IPS-20b (cell line): Measurements from ENCODE around the gene MPPE1.
"Not testable (repeated sequence)": the region's sequence is repeated elsewhere in the genome, so short reads cannot be mapped to it uniquely, and the experiment has no call there.

Experiments used
- H3K27ac ChIP-seq: one replicate; pipeline ENCODE4 v1.5.1; 2013; ENCODE audit warnings: low read length
- H3K27me3 ChIP-seq: 2 replicates; pipeline ENCODE4 v1.6.1; 2013; ENCODE audit warnings: mild to moderate bottlenecking, low read length, inconsistent platforms; ENCODE audit not compliant: insufficient read depth
- H3K36me3 ChIP-seq: 2 replicates; pipeline ENCODE4 v1.6.1; 2013; ENCODE audit warnings: low read depth, mild to moderate bottlenecking, inconsistent platforms, low read length, moderate library complexity; ENCODE audit not compliant: insufficient read depth
- H3K4me1 ChIP-seq: 2 replicates; pipeline ENCODE4 v1.6.1; 2013; ENCODE audit warnings: mild to moderate bottlenecking, control low read depth, inconsistent platforms, low read length, moderate library complexity; ENCODE audit not compliant: insufficient read depth
- H3K4me3 ChIP-seq: 2 replicates; pipeline ENCODE4 v1.5.1; 2013; ENCODE audit warnings: mild to moderate bottlenecking, low read length, inconsistent platforms
- H3K9ac ChIP-seq: 2 replicates; pipeline ENCODE4 v1.6.1; 2013; ENCODE audit warnings: low read depth, mild to moderate bottlenecking, inconsistent platforms, low read length, moderate library complexity
- H3K9me3 ChIP-seq: 2 replicates; pipeline ENCODE4 v1.6.1; 2013; ENCODE audit warnings: mild to moderate bottlenecking, low read depth, low read length, inconsistent platforms; ENCODE audit not compliant: insufficient read depth

MPPE1 gene

GRCh38 chr18:11909591-11910026 lies 1.5 kb upstream of the MPPE1 start:
- Histone ChIP-seq H3K27me3 (peaks cover 10% of the 10 kb centered on the region), H3K36me3 (no peaks in the 10 kb centered on the region), H3K27ac (no peak overlapping the region), H3K4me3 (no peak overlapping the region), H3K9ac (no peak overlapping the region), H3K4me1 (peaks cover 9% of the 10 kb centered on the region; the same call in 1 of the 2 replicates), H3K9me3 (no peaks in the 10 kb centered on the region)

GRCh38 chr18:11909061-11909455 lies 941 bp upstream of the MPPE1 start:
- H3K4me1 ChIP-seq: peaks cover 9% of the 10 kb centered on the region; the same call in 1 of the 2 replicates

GRCh38 chr18:11906926-11907874 lies 917 bp downstream of the MPPE1 start:
- Histone ChIP-seq H3K27me3 (peaks cover 10% of the 10 kb centered on the region), H3K4me3 (peak overlapping the region; percentile 83), H3K9me3 (no peaks in the 10 kb centered on the region), H3K27ac (no peak overlapping the region), H3K4me1 (peaks cover 19% of the 10 kb centered on the region; the same call in 1 of the 2 replicates), H3K36me3 (no peaks in the 10 kb centered on the region), H3K9ac (peak overlapping the region; percentile 76; the same call in 1 of the 2 replicates)

More at GRCh38 chr18:11909061-11909455, 941 bp upstream of the MPPE1 start:
- peak overlapping the region; percentile 66; the same call in 1 of the 2 replicates for H3K9ac ChIP-seq
- H3K36me3 ChIP-seq: no peaks in the 10 kb centered on the region
- no peak overlapping the region for H3K27ac ChIP-seq
- peak overlapping the region; percentile 83 for H3K4me3 ChIP-seq
- no peaks in the 10 kb centered on the region for H3K9me3 ChIP-seq
- peaks cover 10% of the 10 kb centered on the region for H3K27me3 ChIP-seq

GRCh38 chr18:11906176-11906575 lies 1.9 kb downstream of the MPPE1 start:
- H3K9ac ChIP-seq: no peak overlapping the region
- H3K4me1 ChIP-seq: peaks cover 19% of the 10 kb centered on the region; the same call in 1 of the 2 replicates
- no peaks in the 10 kb centered on the region for H3K9me3 ChIP-seq
- H3K27me3 ChIP-seq: peaks cover 10% of the 10 kb centered on the region
- no peaks in the 10 kb centered on the region for H3K36me3 ChIP-seq
- no peak overlapping the region for H3K4me3 ChIP-seq
- H3K27ac ChIP-seq: no peak overlapping the region

- H3K4me3 ChIP-seq: no peak overlapping the region
- peaks cover 10% of the 10 kb centered on the region for H3K27me3 ChIP-seq
- no peaks in the 10 kb centered on the region for H3K9me3 ChIP-seq
- H3K9ac ChIP-seq: no peak overlapping the region
- no peak overlapping the region for H3K27ac ChIP-seq
- no peaks in the 10 kb centered on the region for H3K36me3 ChIP-seq
- peaks cover 19% of the 10 kb centered on the region; the same call in 1 of the 2 replicates for H3K4me1 ChIP-seq
These were observed 2.5 kb downstream of the MPPE1 start for GRCh38 chr18:11905613-11906012.

DNA sequence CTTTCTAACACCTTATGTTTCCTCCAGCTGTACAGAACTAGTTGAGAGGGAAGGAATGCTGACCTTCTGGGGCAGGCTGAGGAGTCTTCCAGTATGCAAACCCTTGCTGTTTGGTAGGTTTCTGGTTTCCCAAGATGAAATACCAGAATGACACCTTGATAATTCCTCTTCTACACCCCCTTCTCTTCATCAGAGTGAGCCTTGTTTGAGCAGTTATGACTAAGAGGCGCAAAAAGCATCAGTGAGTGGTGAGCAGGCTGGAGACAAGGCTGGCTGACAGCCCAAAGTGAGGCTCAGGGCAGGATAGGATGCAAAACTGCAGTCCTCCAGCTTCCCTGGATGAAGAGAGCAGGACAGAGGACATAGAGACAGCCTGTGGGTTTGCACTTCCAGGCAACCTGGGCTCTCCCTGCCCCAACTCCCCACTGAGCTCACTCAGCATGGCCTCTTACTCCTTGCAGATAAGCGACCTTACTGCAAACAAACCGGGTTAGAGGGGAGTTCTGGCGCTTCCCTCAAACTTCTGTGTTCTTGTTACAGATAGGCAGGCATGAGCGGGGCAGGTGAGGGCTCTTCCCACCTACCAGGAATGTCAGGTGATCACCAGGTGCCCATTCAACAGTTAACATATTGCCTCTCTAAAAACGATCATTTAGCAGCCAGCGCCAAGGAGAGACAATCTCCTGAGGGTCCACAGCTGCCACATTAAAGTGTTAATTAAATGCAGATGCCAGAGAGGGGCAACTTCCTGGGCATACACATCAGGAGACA lies 5.4 kb downstream of the MPPE1 start:
- H3K4me1 ChIP-seq: peaks cover 19% of the 10 kb centered on the region; the same call in 1 of the 2 replicates
- no peaks in the 10 kb centered on the region for H3K27me3 ChIP-seq
- no peaks in the 10 kb centered on the region for H3K36me3 ChIP-seq
- no peak overlapping the region for H3K4me3 ChIP-seq
- H3K27ac ChIP-seq: no peak overlapping the region
- H3K9me3 ChIP-seq: no peaks in the 10 kb centered on the region
- H3K9ac ChIP-seq: no peak overlapping the region

GRCh38 chr18:11901826-11902438 lies 6.2 kb downstream of the MPPE1 start:
- Histone ChIP-seq H3K4me1 (peaks cover 17% of the 10 kb centered on the region; the same call in 1 of the 2 replicates), H3K9ac (no peak overlapping the region), H3K27ac (no peak overlapping the region), H3K4me3 (no peak overlapping the region), H3K36me3 (no peaks in the 10 kb centered on the region), H3K27me3 (no peaks in the 10 kb centered on the region), H3K9me3 (no peaks in the 10 kb centered on the region)

GRCh38 chr18:11899063-11899462 lies 9.1 kb downstream of the MPPE1 start:
- H3K9ac ChIP-seq: no peak overlapping the region
- H3K9me3 ChIP-seq: no peaks in the 10 kb centered on the region
- no peak overlapping the region for H3K27ac ChIP-seq
- 0 out of 2 replicates have a peak, but pooled peaks cover 5% of the 10 kb centered on the region for H3K36me3 ChIP-seq
- no peak overlapping the region for H3K4me3 ChIP-seq
- peaks cover 10% of the 10 kb centered on the region; the same call in 1 of the 2 replicates for H3K4me1 ChIP-seq
- no peaks in the 10 kb centered on the region for H3K27me3 ChIP-seq

DNA sequence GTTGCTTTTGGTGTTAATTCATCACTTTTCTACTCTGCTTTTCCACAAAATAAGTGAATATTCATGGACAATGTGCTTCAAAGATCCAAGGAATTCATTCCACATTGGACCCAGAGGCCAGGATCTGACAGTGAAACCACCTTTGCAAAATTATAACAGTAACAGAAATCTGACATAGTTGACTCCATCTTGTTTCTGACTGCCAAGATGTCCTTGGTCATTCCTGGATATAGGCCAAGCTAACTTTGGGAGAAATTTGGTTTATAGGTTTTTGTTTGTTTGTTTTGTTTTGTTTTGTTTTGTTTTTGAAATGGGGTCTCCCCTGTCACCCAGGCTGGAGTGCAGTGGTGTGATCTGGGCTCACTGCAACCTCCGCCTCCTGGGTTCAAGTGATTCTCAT lies 10.3 kb downstream of the MPPE1 start:
- Histone ChIP-seq H3K27ac (no peak overlapping the region), H3K4me1 (peaks cover 6% of the 10 kb centered on the region; the same call in 1 of the 2 replicates), H3K36me3 (0 out of 2 replicates have a peak, but pooled peaks cover 5% of the 10 kb centered on the region), H3K4me3 (no peak overlapping the region), H3K27me3 (no peaks in the 10 kb centered on the region), H3K9ac (no peak overlapping the region), H3K9me3 (no peaks in the 10 kb centered on the region)

DNA sequence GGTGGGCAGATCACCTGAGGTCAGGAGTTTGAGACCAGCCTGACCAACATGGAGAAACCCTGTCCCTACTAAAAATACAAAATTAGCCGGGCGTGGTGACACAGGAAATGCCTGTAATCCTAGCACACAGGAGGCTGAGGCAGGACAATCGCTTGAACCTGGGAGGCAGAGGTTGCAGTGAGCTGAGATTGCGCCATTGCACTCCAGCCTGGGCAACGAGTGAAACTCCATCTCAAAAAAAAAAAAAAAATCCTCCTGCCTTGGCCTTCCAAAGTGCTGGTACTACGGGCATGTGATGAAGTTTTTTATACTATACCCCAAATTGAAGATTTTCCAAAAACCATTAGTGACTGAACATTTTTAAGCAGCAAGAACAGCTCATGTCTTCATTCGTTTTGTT lies 15.7 kb downstream of the MPPE1 start:
- H3K27me3 ChIP-seq, H3K27ac ChIP-seq, H3K4me1 ChIP-seq, H3K9me3 ChIP-seq, H3K4me3 ChIP-seq, H3K9ac ChIP-seq: not testable (repeated sequence)
- H3K36me3 ChIP-seq: peaks cover 14% of the 10 kb centered on the region; the same call in 1 of the 2 replicates

DNA sequence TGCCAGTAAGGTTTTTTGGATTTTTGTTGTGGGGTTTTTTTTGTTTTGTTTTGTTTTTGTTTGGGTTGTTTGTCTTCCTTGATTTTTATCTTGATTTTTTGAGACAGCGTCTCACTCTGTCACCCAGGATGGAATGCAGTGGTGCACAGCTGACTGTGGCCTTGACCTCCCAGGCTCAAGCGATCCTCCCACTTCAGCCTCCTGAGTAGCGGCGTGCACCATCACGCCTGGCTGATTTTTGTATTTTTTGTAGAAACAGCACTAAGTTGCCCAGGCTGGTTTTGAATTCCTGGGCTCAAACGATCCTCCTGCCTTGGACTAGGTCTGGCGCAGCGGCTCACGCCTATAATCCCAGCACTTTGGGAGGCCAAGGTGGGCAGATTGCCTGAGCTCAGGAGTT lies 16.4 kb downstream of the MPPE1 start:
- H3K4me1 ChIP-seq: no peaks in the 10 kb centered on the region
- H3K4me3 ChIP-seq: no peak overlapping the region
- H3K27ac ChIP-seq: no peak overlapping the region
- no peaks in the 10 kb centered on the region for H3K9me3 ChIP-seq
- no peaks in the 10 kb centered on the region for H3K27me3 ChIP-seq
- no peak overlapping the region for H3K9ac ChIP-seq
- peaks cover 14% of the 10 kb centered on the region; the same call in 1 of the 2 replicates for H3K36me3 ChIP-seq
